ES-I3 (cell line): ENCODE results near the gene GALNT8.

ENCODE experiments used
- H3K36me3 ChIP-seq: 2 replicates; pipeline ENCODE4 v1.6.1; 2013; ENCODE audit warnings: mild to moderate bottlenecking, low read length, control low read depth, moderate library complexity; ENCODE audit not compliant: insufficient read depth
- H3K4me1 ChIP-seq: 2 replicates; pipeline ENCODE4 v1.6.1; 2013; ENCODE audit warnings: mild to moderate bottlenecking, control low read depth, low read length; ENCODE audit not compliant: insufficient read depth
- H3K9ac ChIP-seq: 2 replicates; pipeline ENCODE4 v1.6.1; 2013; ENCODE audit warnings: low read depth, mild to moderate bottlenecking, low read length, moderate library complexity
- H3K9me3 ChIP-seq: 2 replicates; pipeline ENCODE4 v1.6.1; 2013; ENCODE audit warnings: mild to moderate bottlenecking, low read length, moderate library complexity; ENCODE audit not compliant: control insufficient read depth, insufficient read depth

The GALNT8 gene

GRCh38 chr12:4816744-4817525 lies 96.7 kb downstream of the GALNT8 start:
- no peaks in the 10 kb centered on the region for H3K36me3 ChIP-seq
- no peaks in the 10 kb centered on the region for H3K9me3 ChIP-seq
- no peak overlapping the region for H3K9ac ChIP-seq
- H3K4me1 ChIP-seq, result no peaks in the 10 kb centered on the region

- Histone ChIP-seq H3K36me3 (no peaks in the 10 kb centered on the region), H3K9me3 (no peaks in the 10 kb centered on the region), H3K9ac (no peak overlapping the region), H3K4me1 (no peaks in the 10 kb centered on the region)
These were observed 97.7 kb downstream of the GALNT8 start for GRCh38 chr12:4817880-4818279.

GRCh38 chr12:4819654-4820053 lies 99.5 kb downstream of the GALNT8 start:
- Histone ChIP-seq H3K36me3 (no peaks in the 10 kb centered on the region), H3K9me3 (no peaks in the 10 kb centered on the region), H3K9ac (no peak overlapping the region), H3K4me1 (peaks cover 9% of the 10 kb centered on the region)

GRCh38 chr12:4820971-4821370 lies 100.8 kb downstream of the GALNT8 start:
- Histone ChIP-seq H3K9ac (no peak overlapping the region), H3K4me1 (peaks cover 9% of the 10 kb centered on the region), H3K9me3 (no peaks in the 10 kb centered on the region), H3K36me3 (no peaks in the 10 kb centered on the region)
